Esophagus squamous epithelium (tissue), 5 donors: ENCODE measurements around the gene VEGFC. TPM values are rescaled to one million over a fixed set of nuclear protein-coding genes. Genes with fewer than 3 reads are reported as not detected.

Experiments used
- DNase-seq: peaks from one replicate; lab custom pipeline; 2025; lab: John Stamatoyannopoulos, UW
- H3K27ac ChIP-seq, 4 donors: fragments of 200-600 bp; sonication (generic); one replicate each; pipeline ENCODE4 v1.5.1; 2016 to 2019; ENCODE audit warnings: mild to moderate bottlenecking in 1 of 4
- H3K27me3 ChIP-seq, 4 donors: fragments of 200-600 bp; sonication (generic); 1 replicate in 3 of 4; 2 replicates in 1 of 4; pipeline versions ENCODE4 v1.5.1 to v1.6.0; 2017 to 2021; ENCODE audit warnings: antibody characterized with exemption in 1 of 4
- H3K36me3 ChIP-seq, 3 donors: fragments of 200-600 bp; sonication (generic); one replicate each; pipeline ENCODE4 v1.5.1; 2016 to 2019
- H3K4me1 ChIP-seq, 3 donors: fragments of 200-600 bp; sonication (generic); one replicate each; pipeline ENCODE4 v1.5.1; 2017 to 2019
- H3K4me3 ChIP-seq, 4 donors: fragments of 200-600 bp; sonication (generic); 1 replicate in 3 of 4; 2 replicates in 1 of 4; pipeline ENCODE4 v1.5.1; 2016 to 2019; ENCODE audit warnings: mild to moderate bottlenecking in 2 of 4, moderate library complexity in 1 of 4
- H3K9me3 ChIP-seq, 3 donors: fragments of 200-600 bp; sonication (generic); one replicate each; pipeline ENCODE4 v1.5.1; 2016 to 2019
- POLR2A ChIP-seq, 4 donors: fragments of 450-650 bp; IDR thresholded peaks; one replicate each; pipeline ENCODE4 v1.6.1; 2017; ENCODE audit warnings: antibody characterized with exemption in 4 of 4, mild to moderate bottlenecking in 4 of 4, moderate library complexity in 3 of 4
- WGBS, 2 donors: methylation state at CpG; one replicate each; pipeline ENCODE4 v1.1.5; 2018; 5-methylcytosine and 5-hydroxymethylcytosine counted together
- intact Hi-C: fragments of 100-400 bp; cut with DNase I; formaldehyde crosslinking; loops from one replicate; pipeline ENCODE4 v1.15.0; 2022
- total RNA-seq, 4 donors: library from RNA; depleted of rRNA; stranded (reverse); fragments of >200 nt; gene quantifications; one replicate each; pipeline ENCODE4 v1.1.0, GENCODE V29; 2016
- TF ChIP-seq, protein P1 (sequence below), 6 experiments: fragments of 450-650 bp in 4 of 6; fragments of 200-600 bp in 2 of 6; sonication (generic) in 2 of 6; IDR thresholded peaks; one replicate each; pipeline ENCODE4 v1.5.1; 2016 to 2019; ENCODE audit warnings: antibody characterized with exemption in 6 of 6, mild to moderate bottlenecking in 4 of 6, moderate library complexity in 4 of 6
- donor health status: DM: yes; HTN: yes; CAD: no.

The VEGFC gene
- total RNA-seq, 4 donors from 2014 or later = 0.50 to 3.8 (median 1.7) TPM

DNA sequence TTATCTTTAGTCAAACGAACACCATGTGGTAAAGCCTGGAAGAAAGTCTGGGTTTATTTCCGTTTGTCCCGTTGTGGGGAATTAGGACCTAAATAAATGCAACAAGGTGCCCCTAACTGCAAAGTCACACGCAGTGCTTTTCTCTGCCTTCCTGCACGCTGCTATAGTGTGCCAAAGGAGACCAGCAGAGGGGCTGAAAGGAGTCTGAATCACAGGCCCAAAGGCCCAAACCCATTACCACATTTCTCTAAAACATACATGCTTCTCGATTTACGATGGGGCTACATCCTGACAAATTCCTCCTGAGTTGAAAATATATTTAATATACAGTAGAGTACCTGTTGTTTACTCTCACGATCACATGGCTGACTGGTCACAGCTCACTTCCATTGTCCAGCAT, 4.5 kb downstream of the VEGFC start:
- intact Hi-C loops = no loop called here
- TF ChIP-seq, protein P1, sequence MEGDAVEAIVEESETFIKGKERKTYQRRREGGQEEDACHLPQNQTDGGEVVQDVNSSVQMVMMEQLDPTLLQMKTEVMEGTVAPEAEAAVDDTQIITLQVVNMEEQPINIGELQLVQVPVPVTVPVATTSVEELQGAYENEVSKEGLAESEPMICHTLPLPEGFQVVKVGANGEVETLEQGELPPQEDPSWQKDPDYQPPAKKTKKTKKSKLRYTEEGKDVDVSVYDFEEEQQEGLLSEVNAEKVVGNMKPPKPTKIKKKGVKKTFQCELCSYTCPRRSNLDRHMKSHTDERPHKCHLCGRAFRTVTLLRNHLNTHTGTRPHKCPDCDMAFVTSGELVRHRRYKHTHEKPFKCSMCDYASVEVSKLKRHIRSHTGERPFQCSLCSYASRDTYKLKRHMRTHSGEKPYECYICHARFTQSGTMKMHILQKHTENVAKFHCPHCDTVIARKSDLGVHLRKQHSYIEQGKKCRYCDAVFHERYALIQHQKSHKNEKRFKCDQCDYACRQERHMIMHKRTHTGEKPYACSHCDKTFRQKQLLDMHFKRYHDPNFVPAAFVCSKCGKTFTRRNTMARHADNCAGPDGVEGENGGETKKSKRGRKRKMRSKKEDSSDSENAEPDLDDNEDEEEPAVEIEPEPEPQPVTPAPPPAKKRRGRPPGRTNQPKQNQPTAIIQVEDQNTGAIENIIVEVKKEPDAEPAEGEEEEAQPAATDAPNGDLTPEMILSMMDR (IDR thresholded peaks at IDR 0.05) = no peak
- no peak for TF ChIP-seq POLR2A (IDR thresholded peaks at IDR 0.05)
- Histone ChIP-seq H3K27ac (no peak overlapping the region), H3K4me3 (no peak overlapping the region), H3K36me3 (no peaks in the 10 kb centered on the region), H3K27me3 (peaks cover 0 to 33% (median 0%) of the 10 kb centered on the region in 4 donors), H3K4me1 (peaks cover 0 to 25% (median 3%) of the 10 kb centered on the region in 3 donors), H3K9me3 (no peaks in the 10 kb centered on the region)
- 66 to 67% methylated on average over 8 of the region's 8 CpGs for WGBS, 2 donors
- DNase-seq = no peak

GRCh38 chr4:176784816-176785215, 7.9 kb downstream of the VEGFC start:
- no peak for TF ChIP-seq POLR2A (IDR thresholded peaks at IDR 0.05)
- TF ChIP-seq, protein P1 (IDR thresholded peaks at IDR 0.05) = no peak
- peaks cover 0 to 5% (median 0%) of the 10 kb centered on the region in 4 donors for H3K27me3 ChIP-seq
- no peak overlapping the region for H3K27ac ChIP-seq
- peaks cover 0 to 25% (median 10%) of the 10 kb centered on the region in 3 donors for H3K4me1 ChIP-seq
- WGBS, 2 donors = 71 to 81% methylated on average over 2 of the region's 2 CpGs
- no peak for DNase-seq
- no peaks in the 10 kb centered on the region for H3K9me3 ChIP-seq
- intact Hi-C loops = no loop called here
- no peaks in the 10 kb centered on the region for H3K36me3 ChIP-seq
- no peak overlapping the region for H3K4me3 ChIP-seq

GRCh38 chr4:176782794-176783193, 9.9 kb downstream of the VEGFC start:
- peaks cover 0 to 37% (median 10%) of the 10 kb centered on the region in 3 donors for H3K4me1 ChIP-seq
- 61 to 82% methylated on average over 2 of the region's 2 CpGs for WGBS, 2 donors
- H3K4me3 ChIP-seq = no peak overlapping the region
- DNase-seq = no peak
- no peaks in the 10 kb centered on the region for H3K27me3 ChIP-seq
- TF ChIP-seq, protein P1 (IDR thresholded peaks at IDR 0.05) = no peak
- no peak for TF ChIP-seq POLR2A (IDR thresholded peaks at IDR 0.05)
- no peaks in the 10 kb centered on the region for H3K9me3 ChIP-seq
- no peaks in the 10 kb centered on the region for H3K36me3 ChIP-seq
- intact Hi-C loops = no loop called here
- H3K27ac ChIP-seq = peak overlapping the region in 2 of 4 donors; percentile 7 to 14

- TF ChIP-seq, protein P1 (IDR thresholded peaks at IDR 0.05) = no peak
- no peak for TF ChIP-seq POLR2A (IDR thresholded peaks at IDR 0.05)
- Histone ChIP-seq H3K36me3 (no peaks in the 10 kb centered on the region), H3K27ac (peak overlapping the region in 3 of 4 donors; percentile 53 to 81 (median 69)), H3K4me3 (peak overlapping the region in 1 of 4 donors; percentile 1), H3K27me3 (no peaks in the 10 kb centered on the region), H3K9me3 (no peaks in the 10 kb centered on the region), H3K4me1 (peaks cover 0 to 37% (median 10%) of the 10 kb centered on the region in 3 donors)
- intact Hi-C loops = no loop called here
- 66 to 70% methylated on average over 5 of the region's 5 CpGs for WGBS, 2 donors
- no peak for DNase-seq
Measured at GRCh38 chr4:176782191-176782590, 10.5 kb downstream of the VEGFC start.

- Histone ChIP-seq H3K27ac (peak overlapping the region in 3 of 4 donors; percentile 53 to 81 (median 69)), H3K9me3 (no peaks in the 10 kb centered on the region), H3K27me3 (no peaks in the 10 kb centered on the region), H3K4me1 (peaks cover 0 to 37% (median 10%) of the 10 kb centered on the region in 3 donors), H3K4me3 (peak overlapping the region in 2 of 4 donors; percentile 1 to 9), H3K36me3 (no peaks in the 10 kb centered on the region)
- WGBS, 2 donors = 36 to 38% methylated on average over 4 of the region's 4 CpGs
- intact Hi-C loops = no loop called here
- TF ChIP-seq, protein P1 (IDR thresholded peaks at IDR 0.05) = no peak
- no peak for TF ChIP-seq POLR2A (IDR thresholded peaks at IDR 0.05)
- DNase-seq = no peak
Measured at GRCh38 chr4:176781739-176782100, 11.0 kb downstream of the VEGFC start.
